SK-N-SH treated with all-trans-retinoic acid at 6 μM for 48 hours (cell line): ENCODE measurements around the gene PTPRD.

Source experiments
- ATAC-seq: fragments of 200-7000 bp; cut with Tn5 transposase; 3 replicates; pipeline ENCODE4 v1.9.1; 2020; ENCODE audit warnings: mild to moderate bottlenecking, moderate library complexity
- ARNTL ChIP-seq: fragments of 450-650 bp; formaldehyde crosslinking; IDR thresholded peaks from 2 replicates; pipeline ENCODE4 v1.5.0; 2020; ENCODE audit warnings: low read depth, mild to moderate bottlenecking, moderate library complexity, borderline replicate concordance
- BACH2 ChIP-seq: fragments of 250-450 bp; sonication (Bioruptor Pico); IDR thresholded peaks from 2 replicates; pipeline ENCODE4 v1.9.0; 2021; ENCODE audit warnings: mild to moderate bottlenecking, borderline replicate concordance
- CSDC2 ChIP-seq: fragments of 250-450 bp; sonication (Bioruptor Pico); IDR thresholded peaks from 2 replicates; pipeline ENCODE4 v1.5.0; 2020; ENCODE audit warnings: mild to moderate bottlenecking, moderate library complexity
- ESRRG ChIP-seq: fragments of 250-450 bp; sonication (Bioruptor Pico); IDR thresholded peaks from 2 replicates; pipeline ENCODE4 v1.6.1; 2021; ENCODE audit warnings: mild to moderate bottlenecking
- GLIS3 ChIP-seq: fragments of 250-450 bp; sonication (Bioruptor Pico); IDR thresholded peaks from 2 replicates; pipeline ENCODE4 v1.5.0; 2020; ENCODE audit warnings: mild to moderate bottlenecking, moderate library complexity
- ISL1 ChIP-seq: fragments of 250-450 bp; sonication (Bioruptor Pico); IDR thresholded peaks from 2 replicates; pipeline ENCODE4 v2.1.2; 2022; ENCODE audit warnings: mild to moderate bottlenecking, moderate library complexity
- OSR1 ChIP-seq: fragments of 250-450 bp; sonication (Bioruptor Pico); IDR thresholded peaks from 2 replicates; pipeline ENCODE4 v1.8.0; 2022; ENCODE audit warnings: moderate library complexity, mild to moderate bottlenecking, inconsistent platforms
- PPARA ChIP-seq: fragments of 250-450 bp; sonication (Bioruptor Pico); IDR thresholded peaks from 2 replicates; pipeline ENCODE4 v1.5.0; 2020; ENCODE audit warnings: mild to moderate bottlenecking, borderline replicate concordance
- RARB ChIP-seq: fragments of 250-450 bp; sonication (Bioruptor Pico); IDR thresholded peaks from 2 replicates; pipeline ENCODE4 v1.8.0; 2021; ENCODE audit warnings: mild to moderate bottlenecking, moderate library complexity
- SNAI2 ChIP-seq: fragments of 250-450 bp; sonication (Bioruptor Pico); IDR thresholded peaks from 2 replicates; pipeline ENCODE4 v1.5.0; 2020; ENCODE audit warnings: mild to moderate bottlenecking, moderate library complexity
- TCF4 ChIP-seq: fragments of 250-450 bp; sonication (Bioruptor Pico); IDR thresholded peaks from 2 replicates; pipeline ENCODE4 v1.8.0; 2021; ENCODE audit warnings: mild to moderate bottlenecking, moderate library complexity, borderline replicate concordance
- TOX ChIP-seq: fragments of 250-450 bp; sonication (Bioruptor Pico); IDR thresholded peaks from 2 replicates; pipeline ENCODE4 v1.8.0; 2021; ENCODE audit warnings: mild to moderate bottlenecking, moderate library complexity, borderline replicate concordance
- ZC3H10 ChIP-seq: fragments of 250-450 bp; sonication (Bioruptor Pico); IDR thresholded peaks from 2 replicates; pipeline ENCODE4 v1.5.1; 2021; ENCODE audit warnings: mild to moderate bottlenecking, moderate library complexity
- ZFP3 ChIP-seq: fragments of 250-450 bp; sonication (Bioruptor Pico); IDR thresholded peaks from 2 replicates; pipeline ENCODE4 v1.5.0; 2020; ENCODE audit warnings: mild to moderate bottlenecking, moderate library complexity
- ZFP30 ChIP-seq: fragments of 450-650 bp; formaldehyde crosslinking; IDR thresholded peaks from 2 replicates; pipeline ENCODE4 v1.5.0; 2022; ENCODE audit warnings: mild to moderate bottlenecking, moderate library complexity
- ZNF565 ChIP-seq: fragments of 450-650 bp; formaldehyde crosslinking; conservative IDR thresholded peaks from 2 replicates; pipeline ENCODE4 v1.5.0; 2020; ENCODE audit warnings: low read depth, mild to moderate bottlenecking, moderate library complexity
- ZNF70 ChIP-seq: fragments of 450-650 bp; formaldehyde crosslinking; IDR thresholded peaks from 2 replicates; pipeline ENCODE4 v1.5.0; 2020; ENCODE audit warnings: mild to moderate bottlenecking, moderate library complexity
- ZNF8 ChIP-seq: fragments of 450-650 bp; formaldehyde crosslinking; IDR thresholded peaks from 2 replicates; pipeline ENCODE4 v1.5.0; 2020; ENCODE audit warnings: mild to moderate bottlenecking, moderate library complexity
- TF ChIP-seq, protein P1 (sequence below): fragments of 250-450 bp; sonication (Bioruptor Pico); IDR thresholded peaks from 2 replicates; pipeline ENCODE4 v1.8.0; 2021; ENCODE audit warnings: low read depth, mild to moderate bottlenecking, moderate library complexity, borderline replicate concordance
- TF ChIP-seq, protein P2 (sequence below): fragments of 250-450 bp; sonication (Bioruptor Pico); IDR thresholded peaks from 2 replicates; pipeline ENCODE4 v1.5.1; 2020; ENCODE audit warnings: low read depth, mild to moderate bottlenecking, moderate library complexity
- TF ChIP-seq, protein P3 (sequence below): fragments of 250-450 bp; sonication (Bioruptor Pico); IDR thresholded peaks from 2 replicates; pipeline ENCODE4 v1.8.0; 2020; ENCODE audit warnings: mild to moderate bottlenecking, moderate library complexity, borderline replicate concordance
- TF ChIP-seq, protein P4 (sequence below): fragments of 250-450 bp; sonication (Bioruptor Pico); IDR thresholded peaks from 2 replicates; pipeline ENCODE4 v1.5.1; 2021; ENCODE audit warnings: mild to moderate bottlenecking, moderate library complexity

PTPRD gene

DNA sequence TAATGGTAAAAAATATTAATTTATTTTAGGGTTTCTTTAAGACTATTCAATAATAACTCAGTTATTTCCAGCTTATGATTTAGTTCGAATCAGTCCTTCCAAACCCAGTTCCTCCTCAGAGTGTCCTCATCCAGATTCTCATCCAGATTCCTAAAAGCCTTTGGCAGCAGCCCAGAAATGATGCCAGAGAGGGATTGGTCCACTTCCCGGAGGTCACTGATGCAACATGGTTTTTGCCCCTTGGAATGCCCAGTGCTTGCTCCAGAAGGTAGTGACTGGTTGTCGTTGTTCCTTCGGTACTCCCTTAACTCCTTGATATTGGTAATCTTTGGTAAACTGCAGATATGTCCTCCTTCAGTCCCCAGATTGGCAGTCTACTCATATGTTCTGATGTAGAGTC is 2320.1 kb downstream of the PTPRD start (continued):
- TF ChIP-seq, protein P1, sequence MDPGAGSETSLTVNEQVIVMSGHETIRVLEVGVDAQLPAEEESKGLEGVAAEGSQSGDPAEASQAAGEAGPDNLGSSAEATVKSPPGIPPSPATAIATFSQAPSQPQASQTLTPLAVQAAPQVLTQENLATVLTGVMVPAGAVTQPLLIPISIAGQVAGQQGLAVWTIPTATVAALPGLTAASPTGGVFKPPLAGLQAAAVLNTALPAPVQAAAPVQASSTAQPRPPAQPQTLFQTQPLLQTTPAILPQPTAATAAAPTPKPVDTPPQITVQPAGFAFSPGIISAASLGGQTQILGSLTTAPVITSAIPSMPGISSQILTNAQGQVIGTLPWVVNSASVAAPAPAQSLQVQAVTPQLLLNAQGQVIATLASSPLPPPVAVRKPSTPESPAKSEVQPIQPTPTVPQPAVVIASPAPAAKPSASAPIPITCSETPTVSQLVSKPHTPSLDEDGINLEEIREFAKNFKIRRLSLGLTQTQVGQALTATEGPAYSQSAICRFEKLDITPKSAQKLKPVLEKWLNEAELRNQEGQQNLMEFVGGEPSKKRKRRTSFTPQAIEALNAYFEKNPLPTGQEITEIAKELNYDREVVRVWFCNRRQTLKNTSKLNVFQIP (CRISPR knock-in tag): no peak

DNA sequence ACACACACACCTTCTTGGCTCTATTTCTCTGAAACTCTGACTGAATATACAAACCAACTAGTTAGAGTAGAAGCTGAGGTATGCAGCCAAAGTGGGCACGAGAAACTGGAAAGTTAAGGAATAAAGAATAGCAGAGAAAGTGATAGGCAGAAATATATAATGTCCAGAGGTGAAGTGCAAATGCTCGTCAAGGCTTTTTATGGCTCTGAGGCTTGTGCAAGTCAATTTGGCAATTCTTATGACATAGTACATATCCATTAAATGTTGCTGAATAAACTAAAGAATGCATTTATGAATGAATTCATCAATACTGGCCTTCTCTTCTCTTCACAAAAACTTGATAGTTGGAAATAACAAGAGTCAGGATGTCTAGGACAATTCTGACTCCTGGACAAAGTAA is 2323.1 kb downstream of the PTPRD start:
- TF ChIP-seq ZNF565 (CRISPR knock-in tag) (no peak), GLIS3 (CRISPR knock-in tag) (no peak), OSR1 (CRISPR knock-in tag) (no peak), PPARA (CRISPR knock-in tag) (no peak), ZFP3 (no peak)
- TF ChIP-seq, protein P2, sequence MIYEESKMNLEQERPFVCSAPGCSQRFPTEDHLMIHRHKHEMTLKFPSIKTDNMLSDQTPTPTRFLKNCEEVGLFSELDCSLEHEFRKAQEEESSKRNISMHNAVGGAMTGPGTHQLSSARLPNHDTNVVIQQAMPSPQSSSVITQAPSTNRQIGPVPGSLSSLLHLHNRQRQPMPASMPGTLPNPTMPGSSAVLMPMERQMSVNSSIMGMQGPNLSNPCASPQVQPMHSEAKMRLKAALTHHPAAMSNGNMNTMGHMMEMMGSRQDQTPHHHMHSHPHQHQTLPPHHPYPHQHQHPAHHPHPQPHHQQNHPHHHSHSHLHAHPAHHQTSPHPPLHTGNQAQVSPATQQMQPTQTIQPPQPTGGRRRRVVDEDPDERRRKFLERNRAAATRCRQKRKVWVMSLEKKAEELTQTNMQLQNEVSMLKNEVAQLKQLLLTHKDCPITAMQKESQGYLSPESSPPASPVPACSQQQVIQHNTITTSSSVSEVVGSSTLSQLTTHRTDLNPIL: no peak
- no peak for ATAC-seq

DNA sequence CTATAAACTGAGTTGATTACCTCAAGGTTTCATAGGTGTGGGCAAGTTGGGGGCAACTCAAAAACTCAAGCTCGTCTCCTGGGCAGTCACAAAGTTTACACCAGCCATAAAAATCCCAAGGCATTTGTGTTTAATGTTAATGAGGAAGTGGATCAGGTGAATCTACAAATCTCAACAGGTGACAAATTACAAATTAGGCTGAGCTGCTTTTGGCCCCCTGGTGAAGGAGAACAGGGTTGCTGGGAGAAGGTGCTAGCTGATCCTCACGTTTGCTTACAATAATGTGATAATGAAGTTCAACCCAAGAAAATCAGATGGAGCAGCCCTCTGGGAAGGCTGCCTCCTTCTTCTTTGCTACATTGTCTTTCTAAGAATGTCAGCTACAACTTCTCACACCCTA is 2324.8 kb downstream of the PTPRD start:
- TF ChIP-seq, protein P2: no peak
- no peak for TF ChIP-seq BACH2 (CRISPR knock-in tag)
- no peak for TF ChIP-seq TCF4 (CRISPR knock-in tag)
- no peak for TF ChIP-seq RARB (CRISPR knock-in tag)
- no peak for TF ChIP-seq TOX (CRISPR knock-in tag)
- TF ChIP-seq, protein P1 (CRISPR knock-in tag): no peak
- no peak for TF ChIP-seq ZC3H10 (CRISPR knock-in tag)
- no peak for TF ChIP-seq SNAI2 (CRISPR knock-in tag)
- TF ChIP-seq OSR1 (CRISPR knock-in tag): no peak
- TF ChIP-seq ISL1 (CRISPR knock-in tag): no peak
- TF ChIP-seq, protein P3, sequence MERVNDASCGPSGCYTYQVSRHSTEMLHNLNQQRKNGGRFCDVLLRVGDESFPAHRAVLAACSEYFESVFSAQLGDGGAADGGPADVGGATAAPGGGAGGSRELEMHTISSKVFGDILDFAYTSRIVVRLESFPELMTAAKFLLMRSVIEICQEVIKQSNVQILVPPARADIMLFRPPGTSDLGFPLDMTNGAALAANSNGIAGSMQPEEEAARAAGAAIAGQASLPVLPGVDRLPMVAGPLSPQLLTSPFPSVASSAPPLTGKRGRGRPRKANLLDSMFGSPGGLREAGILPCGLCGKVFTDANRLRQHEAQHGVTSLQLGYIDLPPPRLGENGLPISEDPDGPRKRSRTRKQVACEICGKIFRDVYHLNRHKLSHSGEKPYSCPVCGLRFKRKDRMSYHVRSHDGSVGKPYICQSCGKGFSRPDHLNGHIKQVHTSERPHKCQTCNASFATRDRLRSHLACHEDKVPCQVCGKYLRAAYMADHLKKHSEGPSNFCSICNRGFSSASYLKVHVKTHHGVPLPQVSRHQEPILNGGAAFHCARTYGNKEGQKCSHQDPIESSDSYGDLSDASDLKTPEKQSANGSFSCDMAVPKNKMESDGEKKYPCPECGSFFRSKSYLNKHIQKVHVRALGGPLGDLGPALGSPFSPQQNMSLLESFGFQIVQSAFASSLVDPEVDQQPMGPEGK: no peak
- no peak for TF ChIP-seq ZNF8 (CRISPR knock-in tag)
- no peak for TF ChIP-seq ARNTL (CRISPR knock-in tag)
- TF ChIP-seq ESRRG (CRISPR knock-in tag): no peak
- no peak for TF ChIP-seq CSDC2 (CRISPR knock-in tag)
- TF ChIP-seq GLIS3 (CRISPR knock-in tag): no peak
- no peak for TF ChIP-seq ZFP30
- no peak for ATAC-seq

DNA sequence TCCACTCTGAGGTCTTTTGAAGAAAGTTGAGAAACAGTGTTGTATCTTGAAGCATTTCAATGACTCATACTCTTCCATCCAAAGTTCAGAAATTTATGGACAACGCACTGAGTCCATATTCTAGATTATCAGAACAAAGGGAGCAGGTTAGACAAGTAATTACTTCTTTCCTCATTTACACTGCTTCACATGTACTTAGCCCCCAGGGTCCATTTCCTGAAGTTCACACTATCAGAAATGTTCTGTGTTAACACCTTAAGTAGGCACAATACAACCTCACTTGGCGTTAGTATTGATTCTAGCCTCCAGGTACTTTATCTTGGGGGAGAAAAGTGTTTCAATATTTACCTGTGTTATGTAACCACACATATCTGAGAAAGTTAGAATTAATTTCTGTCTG is 2325.3 kb downstream of the PTPRD start:
- no peak for TF ChIP-seq ZNF8 (CRISPR knock-in tag)
- TF ChIP-seq ZNF565 (CRISPR knock-in tag): no peak
- no peak for TF ChIP-seq ESRRG (CRISPR knock-in tag)
- TF ChIP-seq, protein P1 (CRISPR knock-in tag): no peak
- no peak for TF ChIP-seq PPARA (CRISPR knock-in tag)
- TF ChIP-seq, protein P3: no peak
- no peak for TF ChIP-seq GLIS3 (CRISPR knock-in tag)
- TF ChIP-seq, protein P4, sequence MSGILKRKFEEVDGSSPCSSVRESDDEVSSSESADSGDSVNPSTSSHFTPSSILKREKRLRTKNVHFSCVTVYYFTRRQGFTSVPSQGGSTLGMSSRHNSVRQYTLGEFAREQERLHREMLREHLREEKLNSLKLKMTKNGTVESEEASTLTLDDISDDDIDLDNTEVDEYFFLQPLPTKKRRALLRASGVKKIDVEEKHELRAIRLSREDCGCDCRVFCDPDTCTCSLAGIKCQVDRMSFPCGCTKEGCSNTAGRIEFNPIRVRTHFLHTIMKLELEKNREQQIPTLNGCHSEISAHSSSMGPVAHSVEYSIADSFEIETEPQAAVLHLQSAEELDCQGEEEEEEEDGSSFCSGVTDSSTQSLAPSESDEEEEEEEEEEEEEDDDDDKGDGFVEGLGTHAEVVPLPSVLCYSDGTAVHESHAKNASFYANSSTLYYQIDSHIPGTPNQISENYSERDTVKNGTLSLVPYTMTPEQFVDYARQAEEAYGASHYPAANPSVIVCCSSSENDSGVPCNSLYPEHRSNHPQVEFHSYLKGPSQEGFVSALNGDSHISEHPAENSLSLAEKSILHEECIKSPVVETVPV (CRISPR knock-in tag): no peak
- TF ChIP-seq ZNF70: no peak
- TF ChIP-seq TCF4 (CRISPR knock-in tag): no peak
- ATAC-seq: no peak
